ENCODE measurements around the gene CKLF. TPM values are rescaled to one million over a fixed set of nuclear protein-coding genes. Genes with fewer than 3 reads are reported as not detected.
A peak's percentile ranks its signal among the peaks of the same experiment; 100 is the strongest.

Gene CKLF
- total RNA-seq, 1 experiment from 2014 or later, result 84.8 TPM

GRCh38 chr16:66517586-66518263 lies 34.7 kb upstream of the CKLF start:
- DNase-seq (ENCODE audit: low read depth), result no peak

DNA sequence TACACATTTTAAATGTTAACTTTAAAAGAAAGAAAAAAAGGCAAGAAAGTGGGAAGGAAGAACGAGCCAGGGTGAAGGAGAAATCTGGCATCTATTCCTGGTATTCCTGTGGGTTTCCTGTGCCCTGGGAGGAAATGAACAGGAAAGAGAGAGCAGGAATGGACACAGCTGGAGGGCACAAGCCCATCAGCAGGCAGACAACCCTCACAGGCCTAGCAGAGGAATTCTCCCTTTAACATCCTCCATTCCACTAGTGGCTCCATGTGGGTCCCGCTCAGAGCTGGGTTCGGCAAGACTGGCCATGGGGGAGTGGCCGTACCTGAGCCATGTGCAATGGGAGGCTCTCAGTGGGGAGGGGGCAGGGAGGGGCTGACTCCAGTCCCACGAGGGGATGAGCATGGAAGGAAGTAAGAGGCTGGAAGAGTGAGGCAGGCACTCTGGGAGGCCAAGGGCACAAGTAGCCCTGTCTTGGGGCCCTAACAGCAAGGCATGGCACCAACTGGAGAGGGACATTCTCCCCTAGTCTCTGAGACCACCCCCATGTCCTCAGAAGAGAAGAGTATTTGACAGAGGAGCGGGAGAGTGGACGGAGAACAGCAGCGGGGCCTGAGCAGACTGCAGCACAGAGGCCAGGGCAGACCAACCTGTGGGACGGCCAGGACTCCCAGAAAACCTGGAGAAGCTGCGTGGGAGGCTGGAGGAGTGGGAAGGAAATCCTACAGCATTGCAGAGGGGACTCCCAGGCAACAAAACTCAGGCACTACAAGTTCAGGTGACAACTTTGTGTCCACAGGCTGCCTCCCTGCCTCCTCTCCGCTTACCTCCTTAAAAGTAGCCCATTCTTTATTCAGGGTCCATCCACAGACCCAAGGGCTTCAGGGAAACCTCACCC lies 32.6 kb upstream of the CKLF start:
- DNase-seq (ENCODE audit: low read depth), result no peak

- no peak for DNase-seq (ENCODE audit: low read depth)
Measured at GRCh38 chr16:66520406-66521170, 31.8 kb upstream of the CKLF start.

GRCh38 chr16:66521252-66521713 lies 31.1 kb upstream of the CKLF start:
- no peak for DNase-seq (ENCODE audit: low read depth)

DNA sequence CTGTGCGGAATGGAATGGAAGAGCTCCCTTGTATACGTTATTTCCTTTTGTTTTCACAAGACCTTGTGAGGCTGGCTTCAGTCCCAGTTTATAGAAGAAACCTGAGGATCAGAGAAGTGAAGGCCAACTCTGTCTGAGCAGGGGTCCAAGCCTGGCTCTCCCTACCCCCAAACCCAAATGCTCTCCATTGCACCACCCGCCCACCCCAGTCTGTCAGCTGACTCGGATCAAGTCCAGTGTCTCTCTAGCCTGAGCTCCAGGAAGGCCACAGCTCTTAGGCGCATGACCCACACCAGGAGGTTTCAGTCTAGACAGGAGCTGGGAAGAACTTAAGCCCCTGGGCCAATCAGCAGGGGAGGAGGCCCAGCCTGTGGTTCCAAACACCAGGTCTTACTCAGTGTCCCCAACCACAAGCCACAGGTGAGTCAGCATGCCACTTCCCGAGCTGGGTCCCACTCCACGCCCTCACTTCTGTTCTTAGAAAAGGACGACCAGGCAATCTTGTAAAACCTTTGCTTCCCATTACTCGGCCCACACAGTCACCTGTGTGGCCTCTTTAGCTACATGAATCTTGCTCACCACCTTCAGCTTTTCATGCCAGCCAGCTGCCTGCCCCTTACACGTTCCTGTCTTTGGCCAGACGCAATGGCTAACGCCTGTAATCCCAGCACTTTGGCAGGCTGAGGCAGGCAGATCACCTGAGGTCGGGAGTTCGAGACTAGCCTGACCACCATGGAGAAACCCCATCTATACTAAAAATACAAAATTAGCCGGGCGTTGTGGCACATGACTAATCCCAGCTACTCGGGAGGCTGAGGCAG lies 30.2 kb upstream of the CKLF start:
- peak; percentile 90 for DNase-seq (ENCODE audit: low read depth)

- no peak for DNase-seq (ENCODE audit: low read depth)
Measured at GRCh38 chr16:66522816-66523590, 29.4 kb upstream of the CKLF start.

DNA sequence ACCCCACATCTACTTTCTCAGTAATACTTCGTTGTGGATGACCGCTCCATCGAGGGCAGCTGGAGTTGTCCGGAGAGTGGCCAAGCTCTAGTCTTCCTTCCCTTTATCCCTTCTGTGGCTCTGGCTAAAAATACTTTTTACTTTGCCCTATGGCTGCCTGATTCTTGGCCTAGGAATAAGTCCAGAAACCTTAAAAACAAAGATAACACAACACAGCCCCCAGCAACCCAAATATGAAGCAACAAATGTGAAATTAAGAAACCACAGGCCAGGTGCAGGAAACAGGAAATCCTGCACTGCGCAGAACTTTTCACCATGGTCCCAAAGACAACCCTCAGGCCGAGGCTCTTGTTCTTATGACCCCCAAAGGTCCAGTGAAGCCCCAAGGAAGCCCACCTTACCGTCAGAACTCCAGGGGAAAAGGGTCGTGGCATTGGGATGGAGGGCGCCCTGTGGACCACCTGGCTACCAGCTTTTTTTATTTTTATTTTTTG lies 28.5 kb upstream of the CKLF start:
- DNase-seq (ENCODE audit: low read depth), result peak; percentile 27

DNA sequence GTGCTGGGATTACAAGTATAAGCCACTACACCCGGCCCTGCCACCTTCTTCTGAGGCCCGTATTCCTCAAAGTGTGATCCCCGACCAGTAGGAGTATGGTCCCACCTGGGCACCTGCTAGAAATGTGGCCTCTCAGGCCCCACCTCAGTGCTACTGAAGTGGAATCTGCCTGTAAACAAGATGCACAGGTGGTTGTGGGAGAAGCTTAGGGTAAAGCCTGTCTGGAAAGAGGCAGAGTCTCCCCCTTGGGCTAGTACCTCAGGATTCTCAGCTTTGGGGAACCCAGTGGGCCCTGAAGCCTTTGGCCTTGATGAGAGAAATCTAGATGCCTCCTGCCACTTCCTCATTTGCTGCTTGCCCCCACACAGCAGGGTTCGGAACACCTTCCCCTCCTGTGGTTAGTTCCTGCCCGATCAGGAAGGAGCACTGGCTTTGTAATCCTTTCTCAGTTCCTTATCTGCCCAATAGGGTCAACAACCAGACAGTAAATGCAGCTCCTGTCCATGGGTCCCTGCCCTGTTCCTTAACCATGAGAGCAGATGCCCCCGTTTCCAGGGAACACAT lies 27.7 kb upstream of the CKLF start:
- DNase-seq (ENCODE audit: low read depth), result no peak

DNA sequence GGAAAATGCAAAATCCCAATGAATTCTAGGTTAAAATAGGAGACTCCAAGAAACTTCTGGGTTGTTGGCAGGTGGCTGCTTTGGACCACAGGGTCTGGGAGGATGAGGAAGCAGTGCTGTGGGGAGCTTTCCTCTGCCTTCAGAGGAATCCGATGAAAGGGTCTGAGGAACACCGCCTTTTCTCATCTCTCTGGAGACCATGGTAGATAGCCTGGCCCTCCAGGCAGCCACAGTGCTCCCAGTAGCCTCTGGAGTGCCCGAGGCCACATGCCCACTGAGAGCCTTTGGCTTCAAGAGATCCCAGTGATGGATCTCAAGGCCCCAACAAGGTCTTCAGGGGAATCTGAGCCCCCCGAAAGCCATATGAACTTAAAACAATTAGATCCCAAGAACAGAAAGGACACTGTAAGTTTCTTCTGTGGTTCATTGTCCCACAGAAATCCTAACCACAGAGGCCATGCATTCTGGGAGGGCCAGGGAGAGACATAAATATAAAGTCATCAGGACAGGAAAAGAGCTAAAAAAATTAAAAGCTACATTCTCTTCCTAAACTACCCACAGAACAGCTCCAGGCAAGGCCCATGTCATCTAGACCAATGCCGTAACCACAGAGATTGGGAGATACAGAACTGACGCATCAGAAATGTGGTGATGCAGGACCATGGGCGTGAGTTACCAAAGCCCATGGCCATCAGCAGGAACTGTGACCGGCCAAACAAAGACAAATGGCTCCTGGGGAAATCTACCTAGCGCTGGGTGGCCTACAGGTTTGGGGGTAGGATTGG lies 26.8 kb upstream of the CKLF start:
- no peak for DNase-seq (ENCODE audit: low read depth)

- no peak for DNase-seq (ENCODE audit: low read depth)
Measured at GRCh38 chr16:66528294-66528693, 24.1 kb upstream of the CKLF start.

DNA sequence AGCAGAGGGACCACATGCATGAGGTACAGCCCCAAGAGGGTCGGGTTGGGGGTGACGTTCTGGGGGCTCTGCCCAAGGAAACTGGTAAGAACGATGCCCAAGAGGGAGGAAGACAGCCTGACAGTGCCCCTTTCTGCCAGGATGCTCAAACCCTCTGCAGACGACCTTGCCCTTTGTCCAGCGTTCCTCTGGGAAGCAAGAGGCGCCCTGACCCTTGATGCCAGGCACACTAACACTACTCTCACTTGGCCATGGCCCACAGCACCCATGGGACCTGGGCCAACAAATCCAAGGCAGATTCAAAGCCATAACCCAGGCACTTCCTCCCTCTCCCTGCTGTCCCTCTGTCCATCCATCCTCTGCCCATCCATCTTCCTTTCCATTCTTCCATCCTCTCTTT lies 22.9 kb upstream of the CKLF start:
- no peak for DNase-seq (ENCODE audit: low read depth)

DNA sequence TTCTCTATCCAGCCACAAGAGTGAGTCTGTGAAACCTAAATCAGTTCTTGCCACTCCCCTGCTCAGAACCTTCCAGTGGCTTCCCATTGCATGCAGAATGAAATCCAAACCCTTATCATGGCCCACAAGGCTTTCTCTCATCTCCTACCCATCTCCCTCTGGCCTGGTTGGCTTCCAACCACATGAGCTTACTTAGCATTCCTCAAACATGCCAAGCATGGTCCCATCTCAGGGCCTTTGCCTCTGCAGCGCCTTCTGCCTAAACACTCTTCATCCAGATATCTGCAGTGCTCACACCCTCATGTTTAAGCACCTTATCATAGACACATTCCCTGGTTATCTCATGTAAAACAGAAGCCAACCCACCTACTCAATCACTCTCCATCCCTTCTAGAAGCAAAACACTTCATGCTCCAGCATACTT lies 18.0 kb upstream of the CKLF start:
- DNase-seq (ENCODE audit: low read depth), result no peak

DNA sequence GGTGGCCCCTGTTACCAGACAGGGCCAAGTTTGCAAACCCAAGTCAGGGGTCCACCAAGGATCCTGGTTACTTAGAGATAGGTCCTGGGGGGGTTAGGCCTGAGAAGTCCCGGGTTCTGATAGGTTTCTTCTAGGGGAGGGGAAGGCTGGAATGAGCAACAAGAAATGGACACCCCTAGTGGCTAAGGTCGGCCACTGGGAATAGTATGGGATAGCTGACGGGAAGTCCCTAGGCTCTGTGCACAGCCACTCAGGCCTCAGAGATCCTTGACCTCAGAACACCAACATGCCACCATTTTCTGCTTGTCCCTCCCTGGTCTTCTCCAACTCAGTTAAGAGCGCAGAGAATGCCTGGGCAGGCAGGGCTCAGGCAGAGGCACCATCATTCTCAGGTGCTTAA lies 15.9 kb upstream of the CKLF start:
- DNase-seq (ENCODE audit: low read depth), result no peak

DNA sequence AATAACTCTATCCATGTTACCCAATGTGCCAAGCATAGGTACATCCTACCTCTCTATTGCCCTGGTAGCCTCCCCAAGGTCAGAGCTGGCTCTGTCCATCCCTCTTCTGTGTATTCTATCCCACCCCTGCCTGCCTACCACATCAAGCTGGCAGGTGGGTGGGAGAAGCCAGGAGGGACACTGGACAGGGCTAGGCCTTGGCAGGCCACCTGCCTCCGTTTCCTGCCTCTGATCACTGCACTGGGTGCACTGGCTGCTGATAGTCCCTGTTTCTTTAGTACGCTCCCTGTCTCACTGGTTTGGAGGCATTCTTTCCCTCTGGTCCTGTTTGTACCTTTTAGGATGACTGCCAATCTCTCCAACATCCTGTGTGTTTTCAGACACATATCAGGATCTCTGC lies 15.1 kb upstream of the CKLF start:
- DNase-seq (ENCODE audit: low read depth), result no peak

DNA sequence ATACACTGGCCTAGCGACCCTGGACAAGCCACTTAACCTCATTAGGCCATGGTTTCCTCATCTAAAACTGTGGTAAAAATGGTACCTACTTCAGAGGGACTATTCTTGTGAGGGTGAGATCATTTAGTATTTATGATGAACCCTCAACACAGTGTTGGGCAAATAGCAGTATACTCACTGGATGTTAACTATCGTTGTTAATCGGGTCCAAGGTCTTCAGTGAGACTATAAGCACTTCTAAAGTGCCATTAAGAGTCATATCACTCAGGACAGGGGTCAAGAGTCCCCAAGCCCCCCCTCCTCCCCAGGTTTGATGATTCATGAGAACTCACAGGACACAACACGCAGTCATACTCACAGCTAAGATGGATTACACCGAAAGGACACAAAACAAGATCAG lies 13.5 kb upstream of the CKLF start:
- no peak for DNase-seq (ENCODE audit: low read depth)

GRCh38 chr16:66539623-66540469 lies 12.5 kb upstream of the CKLF start:
- DNase-seq (ENCODE audit: low read depth), result no peak

- DNase-seq (ENCODE audit: low read depth), result no peak
Measured at GRCh38 chr16:66541388-66542355, 10.7 kb upstream of the CKLF start.
